Glutamatergic neuron (in vitro differentiated cells): ENCODE measurements around the gene TCF12. TPM values are rescaled to one million over a fixed set of nuclear protein-coding genes. Genes with fewer than 3 reads are reported as not detected.

Experiments
- DNase-seq: peaks from one replicate; pipeline ENCODE4 v3.0.0; 2022
- H3K27ac Mint-ChIP-seq: one replicate; pipeline ENCODE4 v1.8.0; 2020; ENCODE audit warnings: mild to moderate bottlenecking, mixed read lengths, inconsistent platforms; ENCODE audit not compliant: unreplicated experiment
- H3K27me3 Mint-ChIP-seq: one replicate; pipeline ENCODE4 v1.8.0; 2020; ENCODE audit warnings: mild to moderate bottlenecking, moderate library complexity, mixed read lengths, inconsistent platforms; ENCODE audit not compliant: unreplicated experiment
- H3K36me3 Mint-ChIP-seq: one replicate; pipeline ENCODE4 v1.8.0; 2020; ENCODE audit warnings: mild to moderate bottlenecking, mixed read lengths, inconsistent platforms; ENCODE audit not compliant: unreplicated experiment
- H3K4me1 Mint-ChIP-seq: one replicate; pipeline ENCODE4 v1.8.0; 2020; ENCODE audit warnings: mild to moderate bottlenecking, low read depth, mixed read lengths, inconsistent platforms; ENCODE audit not compliant: unreplicated experiment
- H3K4me3 Mint-ChIP-seq: one replicate; pipeline ENCODE4 v1.8.0; 2020; ENCODE audit warnings: mild to moderate bottlenecking, mixed read lengths, inconsistent platforms; ENCODE audit not compliant: unreplicated experiment
- H3K9me3 Mint-ChIP-seq: one replicate; pipeline ENCODE4 v1.8.0; 2020; ENCODE audit warnings: mild to moderate bottlenecking, moderate library complexity, mixed read lengths, inconsistent platforms; ENCODE audit not compliant: unreplicated experiment
- CTCF ChIP-seq: fragments of 200-600 bp; sonication (generic); IDR thresholded peaks from one replicate; pipeline ENCODE4 v1.5.0; 2021; ENCODE audit not compliant: partially characterized antibody, unreplicated experiment
- total RNA-seq: library from RNA; stranded (reverse); fragmentation: NEBNext Ultra II Directional; extraction: Animal tissue kit (Norgen Biotek cat#: 25700); gene quantifications from one replicate; pipeline ENCODE4 v1.2.1, GENCODE V29; 2021; ENCODE audit not compliant: unreplicated experiment

TCF12 gene
- total RNA-seq, 1 donor from 2014 or later: 140 TPM

DNA sequence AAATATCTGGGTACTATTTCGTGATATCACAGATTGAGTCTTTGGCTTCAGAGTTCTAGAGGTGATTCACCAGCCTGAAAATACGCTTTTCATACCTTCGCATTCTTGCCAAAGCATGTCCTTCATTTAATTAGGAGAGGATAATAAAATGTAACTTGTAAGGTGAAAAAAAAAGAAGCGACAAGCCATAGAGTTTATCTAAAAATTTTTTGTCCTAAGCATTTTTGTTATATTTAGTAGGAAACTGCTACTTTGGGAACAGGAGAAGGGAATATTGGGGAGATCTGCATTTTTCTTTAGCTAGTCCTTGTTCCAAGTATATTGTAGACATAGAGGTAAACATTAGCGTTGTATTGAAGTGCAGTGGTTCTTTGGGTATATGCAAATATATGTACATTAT lies 120.1 kb downstream of the TCF12 start:
- no peak for TF ChIP-seq CTCF
- Mint-ChIP-seq H3K9me3 (peaks cover 2% of the 10 kb centered on the region), H3K27me3 (no peaks in the 10 kb centered on the region), H3K4me1 (peaks cover 6% of the 10 kb centered on the region), H3K4me3 (no peak overlapping the region), H3K36me3 (no peaks in the 10 kb centered on the region), H3K27ac (no peak overlapping the region)
- no peak for DNase-seq

GRCh38 chr15:57041416-57041815 lies 123.0 kb downstream of the TCF12 start:
- Mint-ChIP-seq H3K4me1 (peaks cover 8% of the 10 kb centered on the region), H3K9me3 (peaks cover 2% of the 10 kb centered on the region), H3K4me3 (no peak overlapping the region), H3K27me3 (no peaks in the 10 kb centered on the region), H3K36me3 (no peaks in the 10 kb centered on the region), H3K27ac (no peak overlapping the region)
- TF ChIP-seq CTCF: no peak
- no peak for DNase-seq

GRCh38 chr15:57044072-57044702 lies 125.7 kb downstream of the TCF12 start:
- TF ChIP-seq CTCF: no peak
- Mint-ChIP-seq H3K27ac (no peak overlapping the region), H3K4me1 (peaks cover 8% of the 10 kb centered on the region), H3K27me3 (peaks cover 1% of the 10 kb centered on the region), H3K9me3 (no peaks in the 10 kb centered on the region), H3K4me3 (no peak overlapping the region), H3K36me3 (no peaks in the 10 kb centered on the region)
- no peak for DNase-seq

DNA sequence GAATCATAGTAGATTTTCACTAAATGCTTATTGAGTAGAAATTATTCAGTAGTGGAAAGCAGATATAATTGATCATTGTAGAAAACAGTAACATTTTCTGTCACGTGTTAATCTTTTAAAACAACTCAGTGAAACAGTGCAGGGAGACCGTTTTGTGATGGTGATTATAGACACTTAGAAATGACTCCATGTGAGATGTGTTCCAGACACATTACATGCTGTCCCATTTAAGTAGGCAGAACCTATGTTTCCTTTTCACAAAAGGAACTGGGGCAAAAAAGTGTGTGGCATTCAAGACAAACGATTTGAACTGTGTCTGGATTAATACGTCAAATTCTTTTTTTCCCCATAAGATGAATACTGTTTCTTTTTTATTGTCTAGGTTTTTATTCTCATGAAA lies 126.5 kb downstream of the TCF12 start:
- H3K4me1 Mint-ChIP-seq: peaks cover 8% of the 10 kb centered on the region
- H3K9me3 Mint-ChIP-seq: no peaks in the 10 kb centered on the region
- no peak overlapping the region for H3K27ac Mint-ChIP-seq

More for the DNA sequence above, 126.5 kb downstream of the TCF12 start:
- DNase-seq: no peak
- H3K36me3 Mint-ChIP-seq: no peaks in the 10 kb centered on the region
- no peak for TF ChIP-seq CTCF
- peaks cover 1% of the 10 kb centered on the region for H3K27me3 Mint-ChIP-seq
- no peak overlapping the region for H3K4me3 Mint-ChIP-seq
